Small intestine (tissue), 7 donors: ENCODE results near the gene IL17RD. TPM values are rescaled to one million over a fixed set of nuclear protein-coding genes. Genes with fewer than 3 reads are reported as not detected.

Experiments
- DNase-seq, 2 donors: peaks; one replicate each; pipeline versions ENCODE4 v3.0.0 to v3.0.0-alpha.2; 2013
- FAIRE-seq: peaks from 2 replicates; lab custom pipeline; 2012; peaks lifted over from hg19 to GRCh38; lab: Jason Lieb, UNC
- H3K27ac ChIP-seq, 3 donors: one replicate each; pipeline ENCODE4 v1.5.1; 2013; ENCODE audit warnings: low read length in 2 of 3, mild to moderate bottlenecking in 2 of 3, control low read depth in 1 of 3, inconsistent platforms in 1 of 3, low read depth in 1 of 3, moderate library complexity in 1 of 3
- H3K27me3 ChIP-seq, 3 donors: one replicate each; pipeline ENCODE4 v1.6.1; 2013; ENCODE audit warnings: low read length in 3 of 3, inconsistent platforms in 1 of 3; ENCODE audit not compliant: control insufficient read depth in 3 of 3, insufficient read depth in 3 of 3
- H3K36me3 ChIP-seq, 3 donors: one replicate each; pipeline ENCODE4 v1.6.1; 2013; ENCODE audit warnings: low read length in 3 of 3, inconsistent platforms in 1 of 3, low read depth in 1 of 3, mild to moderate bottlenecking in 1 of 3, moderate library complexity in 1 of 3; ENCODE audit not compliant: control insufficient read depth in 3 of 3, insufficient read depth in 2 of 3
- H3K4me1 ChIP-seq, 3 donors: one replicate each; pipeline ENCODE4 v1.6.1; 2013; ENCODE audit warnings: low read length in 2 of 3, inconsistent platforms in 1 of 3, low read depth in 1 of 3, mild to moderate bottlenecking in 1 of 3, moderate library complexity in 1 of 3; ENCODE audit not compliant: control insufficient read depth in 3 of 3, insufficient read depth in 2 of 3
- H3K4me3 ChIP-seq, 3 donors: one replicate each; pipeline ENCODE4 v1.5.1; 2013; ENCODE audit warnings: low read length in 3 of 3, control low read depth in 1 of 3, inconsistent platforms in 1 of 3, low read depth in 1 of 3, mild to moderate bottlenecking in 1 of 3, moderate library complexity in 1 of 3
- H3K9me3 ChIP-seq, 2 donors: one replicate each; pipeline ENCODE4 v1.6.1; 2013; ENCODE audit warnings: low read depth in 1 of 2, low read length in 1 of 2; ENCODE audit not compliant: control insufficient read depth in 2 of 2, insufficient read depth in 1 of 2
- WGBS, 3 donors: extraction: QIAGEN DNeasy Blood & Tissue Kit; methylation state at CpG; one replicate each; pipeline ENCODE4 v1.1.7; 2013; 5-methylcytosine and 5-hydroxymethylcytosine counted together
- polyA plus RNA-seq, 4 donors: library from polyadenylated mRNA; stranded (reverse) in 3 of 4; unstranded in 1 of 4; fragments of 200-250 nt in 3 of 4; fragments of 120-200 nt in 1 of 4; gene quantifications; one replicate each; pipeline versions ENCODE4 v1.2.1 to v1.2.3, GENCODE V29; 2013
- donor health status: healthy with polysubstance abuse.
- donor health status: control.
- donor health status: control.
- donor health status: Bipolar disorder and iron deficiency.
- donor health status: healthy.

IL17RD gene
- polyA plus RNA-seq, 4 donors = 0.87 to 1.5 TPM; not detected in 2

DNA sequence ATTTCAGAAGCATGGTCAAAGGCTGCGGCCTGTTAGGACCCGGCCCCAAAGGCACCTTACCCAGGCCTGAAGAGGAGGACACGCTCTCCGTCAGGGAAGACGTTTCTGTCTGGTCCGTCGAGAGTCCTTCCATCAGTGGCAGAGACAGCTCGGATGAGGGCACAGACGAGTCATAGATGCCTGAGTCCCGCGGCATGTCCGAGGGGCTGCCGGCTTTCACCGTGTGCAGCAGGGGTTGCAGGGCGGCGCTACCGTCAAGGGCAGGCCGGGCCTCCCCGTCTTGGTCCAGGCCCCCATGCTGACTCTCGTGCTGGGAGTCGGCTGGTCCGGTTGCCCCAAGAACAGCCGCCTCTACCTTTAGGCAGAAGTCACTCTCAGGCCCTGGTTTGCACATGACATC is 67.6 kb downstream of the IL17RD start:
- peaks cover 0 to 9% (median 0%) of the 10 kb centered on the region in 3 donors for H3K36me3 ChIP-seq
- no peak for FAIRE-seq
- H3K4me3 ChIP-seq = no peak overlapping the region
- 90 to 94% (median 93%) methylated on average over 23 of the region's 23 CpGs for WGBS, 3 donors
- no peak for DNase-seq
- H3K27ac ChIP-seq = no peak overlapping the region
- no peaks in the 10 kb centered on the region for H3K27me3 ChIP-seq
- no peaks in the 10 kb centered on the region for H3K9me3 ChIP-seq
- no peaks in the 10 kb centered on the region for H3K4me1 ChIP-seq

DNA sequence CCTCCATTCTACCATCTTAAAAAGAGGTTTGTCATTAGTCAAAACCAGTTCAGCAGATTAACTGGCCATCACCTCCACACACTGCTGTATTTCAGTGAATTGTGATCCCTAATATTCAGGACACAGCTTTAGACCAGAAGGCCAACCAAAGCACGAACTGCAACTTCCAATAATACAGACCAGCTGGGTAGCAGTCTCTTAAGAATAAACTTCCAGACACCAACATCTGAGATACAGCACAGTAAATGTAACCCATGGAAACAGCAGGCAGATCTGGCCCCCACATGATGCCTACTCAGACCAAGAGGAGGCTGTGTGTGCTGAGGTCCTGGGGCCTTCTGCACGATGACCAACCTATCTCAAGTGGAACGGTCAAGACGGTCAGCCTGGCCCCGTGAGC is 69.8 kb downstream of the IL17RD start:
- FAIRE-seq = no peak
- Histone ChIP-seq H3K4me1 (no peaks in the 10 kb centered on the region), H3K9me3 (no peaks in the 10 kb centered on the region), H3K27ac (no peak overlapping the region), H3K27me3 (no peaks in the 10 kb centered on the region), H3K4me3 (no peak overlapping the region), H3K36me3 (peaks cover 0 to 9% (median 0%) of the 10 kb centered on the region in 3 donors)
- no peak for DNase-seq
- WGBS, 3 donors = 84 to 93% (median 90%) methylated on average over 5 of the region's 5 CpGs

DNA sequence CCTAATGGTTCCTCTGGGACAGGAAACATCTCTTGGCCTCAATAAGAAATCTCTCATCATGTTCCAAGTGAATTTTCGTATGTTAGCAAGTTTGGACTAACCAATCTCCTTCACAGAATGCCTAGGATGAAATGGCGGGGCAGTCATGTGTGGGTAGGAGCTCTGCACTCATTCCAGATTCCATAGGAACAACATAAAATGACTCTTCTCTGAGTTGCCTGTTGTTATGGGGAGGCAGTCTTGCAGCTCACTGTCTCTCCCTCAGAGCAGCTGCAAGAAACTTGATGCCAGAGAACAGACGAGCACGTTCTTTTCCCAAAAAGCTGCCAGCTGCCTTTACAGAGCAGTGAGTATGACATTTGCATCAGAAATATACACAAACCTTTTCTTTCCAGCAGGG is 70.6 kb downstream of the IL17RD start:
- H3K4me3 ChIP-seq = no peak overlapping the region
- FAIRE-seq (no peak), DNase-seq (no peak)
- no peaks in the 10 kb centered on the region for H3K27me3 ChIP-seq
- no peaks in the 10 kb centered on the region for H3K9me3 ChIP-seq
- no peak overlapping the region for H3K27ac ChIP-seq
- H3K36me3 ChIP-seq = peaks cover 0 to 9% (median 0%) of the 10 kb centered on the region in 3 donors
- 70 to 85% (median 79%) methylated on average over 4 of the region's 4 CpGs for WGBS, 3 donors
- no peaks in the 10 kb centered on the region for H3K4me1 ChIP-seq

GRCh38 chr3:57093971-57094535 is 71.1 kb downstream of the IL17RD start:
- FAIRE-seq = no peak
- H3K36me3 ChIP-seq = peaks cover 0 to 9% (median 0%) of the 10 kb centered on the region in 3 donors
- H3K4me1 ChIP-seq = no peaks in the 10 kb centered on the region
- H3K4me3 ChIP-seq = no peak overlapping the region
- no peak overlapping the region for H3K27ac ChIP-seq
- no peaks in the 10 kb centered on the region for H3K9me3 ChIP-seq
- WGBS, 3 donors = 66 to 74% (median 71%) methylated on average over 6 of the region's 6 CpGs
- DNase-seq = no peak
- no peaks in the 10 kb centered on the region for H3K27me3 ChIP-seq

- FAIRE-seq = no peak
- no peaks in the 10 kb centered on the region for H3K9me3 ChIP-seq
Observed at GRCh38 chr3:57093489-57093888, 71.7 kb downstream of the IL17RD start.

DNA sequence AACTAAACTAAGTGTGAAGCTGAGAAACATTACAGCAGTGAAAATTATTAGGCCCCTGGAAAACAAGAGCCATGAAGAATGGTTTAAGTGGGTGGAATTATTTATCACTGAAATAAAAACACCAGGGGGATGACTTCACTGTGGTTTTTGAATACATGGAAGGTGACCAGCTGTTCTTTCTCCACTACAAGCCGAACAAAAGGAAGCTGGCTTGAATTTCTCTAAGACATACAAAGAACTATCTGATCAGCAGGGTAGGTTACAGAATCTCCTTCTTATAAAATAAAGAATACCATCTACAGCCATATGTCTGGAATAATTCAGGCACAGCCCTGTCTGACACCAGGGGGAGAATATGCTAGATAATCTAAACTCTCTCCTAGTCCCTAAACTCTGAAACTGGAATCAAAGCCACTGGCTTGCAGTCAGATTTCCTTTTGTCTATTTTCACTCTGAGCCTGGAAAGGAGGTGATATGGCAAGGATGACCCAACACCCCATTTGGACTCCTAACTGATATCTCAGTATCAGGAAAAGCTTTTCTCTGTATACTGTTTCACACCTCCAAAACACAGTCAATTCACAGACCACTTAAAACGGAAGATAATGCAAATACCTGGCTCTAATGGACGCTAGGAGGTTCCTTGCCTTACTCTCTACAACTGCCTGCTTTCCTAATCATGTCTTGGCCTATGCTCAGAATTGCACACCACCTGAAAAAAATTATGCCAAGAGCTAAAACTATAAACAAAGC is 73.5 kb downstream of the IL17RD start:
- no peaks in the 10 kb centered on the region for H3K27me3 ChIP-seq
- no peaks in the 10 kb centered on the region for H3K36me3 ChIP-seq
- no peak overlapping the region for H3K4me3 ChIP-seq
- FAIRE-seq (no peak), DNase-seq (no peak)
- H3K9me3 ChIP-seq = no peaks in the 10 kb centered on the region
- H3K27ac ChIP-seq = peak overlapping the region in 1 of 3 donors; percentile 12
- WGBS, 3 donors = 75 to 88% (median 84%) methylated on average over 3 of the region's 3 CpGs
- no peaks in the 10 kb centered on the region for H3K4me1 ChIP-seq

More at GRCh38 chr3:57093489-57093888, 71.7 kb downstream of the IL17RD start:
- no peak for DNase-seq
- Histone ChIP-seq H3K27ac (no peak overlapping the region), H3K4me1 (no peaks in the 10 kb centered on the region), H3K4me3 (no peak overlapping the region), H3K27me3 (no peaks in the 10 kb centered on the region), H3K36me3 (peaks cover 0 to 9% (median 0%) of the 10 kb centered on the region in 3 donors)

GRCh38 chr3:57089043-57089442 is 76.1 kb downstream of the IL17RD start:
- FAIRE-seq = no peak

GRCh38 chr3:57088503-57088902 is 76.7 kb downstream of the IL17RD start:
- Histone ChIP-seq H3K9me3 (no peaks in the 10 kb centered on the region), H3K4me1 (no peaks in the 10 kb centered on the region), H3K27me3 (no peaks in the 10 kb centered on the region), H3K36me3 (no peaks in the 10 kb centered on the region), H3K27ac (no peak overlapping the region), H3K4me3 (no peak overlapping the region)
- 68 to 90% (median 72%) methylated on average over 5 of the region's 5 CpGs for WGBS, 3 donors
- no peak for FAIRE-seq
- DNase-seq = no peak

More at GRCh38 chr3:57089043-57089442, 76.1 kb downstream of the IL17RD start:
- 71 to 90% (median 89%) methylated on average over 4 of the region's 4 CpGs for WGBS, 3 donors
- Histone ChIP-seq H3K9me3 (no peaks in the 10 kb centered on the region), H3K27me3 (no peaks in the 10 kb centered on the region), H3K36me3 (no peaks in the 10 kb centered on the region), H3K27ac (no peak overlapping the region), H3K4me1 (no peaks in the 10 kb centered on the region), H3K4me3 (no peak overlapping the region)
- no peak for DNase-seq
